NCI-H1417 (cell line): ENCODE data around the gene GFRAL.

Experiments
- DNase-seq, 3 experiments: peaks; one replicate each; lab custom pipeline; 2025; lab: John Stamatoyannopoulos, UW

GFRAL gene

GRCh38 chr6:55433446-55434130 lies 106.3 kb downstream of the GFRAL start:
- DNase-seq = peak in 1 of 3 experiments; percentile 58

GRCh38 chr6:55437141-55437540 lies 109.9 kb downstream of the GFRAL start:
- DNase-seq = no peak

DNA sequence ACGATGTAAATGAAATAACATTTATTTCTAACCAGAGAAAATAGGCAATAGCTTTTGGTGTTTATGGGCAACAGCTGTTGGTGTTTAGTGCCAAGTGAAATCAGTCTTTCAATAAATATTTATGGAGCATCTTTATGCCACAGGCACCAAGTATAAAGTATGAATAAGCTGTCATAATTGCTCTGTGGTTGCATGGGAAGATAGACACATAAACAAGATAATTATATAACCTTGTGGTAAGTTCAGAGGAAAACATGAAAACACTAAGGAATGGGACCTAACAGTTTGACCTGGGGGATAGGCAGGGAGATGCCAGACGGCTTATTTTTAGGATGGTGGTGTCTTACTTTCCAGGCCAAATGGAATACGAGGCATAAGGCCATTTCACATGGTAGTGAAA lies 110.9 kb downstream of the GFRAL start:
- DNase-seq = no peak

DNA sequence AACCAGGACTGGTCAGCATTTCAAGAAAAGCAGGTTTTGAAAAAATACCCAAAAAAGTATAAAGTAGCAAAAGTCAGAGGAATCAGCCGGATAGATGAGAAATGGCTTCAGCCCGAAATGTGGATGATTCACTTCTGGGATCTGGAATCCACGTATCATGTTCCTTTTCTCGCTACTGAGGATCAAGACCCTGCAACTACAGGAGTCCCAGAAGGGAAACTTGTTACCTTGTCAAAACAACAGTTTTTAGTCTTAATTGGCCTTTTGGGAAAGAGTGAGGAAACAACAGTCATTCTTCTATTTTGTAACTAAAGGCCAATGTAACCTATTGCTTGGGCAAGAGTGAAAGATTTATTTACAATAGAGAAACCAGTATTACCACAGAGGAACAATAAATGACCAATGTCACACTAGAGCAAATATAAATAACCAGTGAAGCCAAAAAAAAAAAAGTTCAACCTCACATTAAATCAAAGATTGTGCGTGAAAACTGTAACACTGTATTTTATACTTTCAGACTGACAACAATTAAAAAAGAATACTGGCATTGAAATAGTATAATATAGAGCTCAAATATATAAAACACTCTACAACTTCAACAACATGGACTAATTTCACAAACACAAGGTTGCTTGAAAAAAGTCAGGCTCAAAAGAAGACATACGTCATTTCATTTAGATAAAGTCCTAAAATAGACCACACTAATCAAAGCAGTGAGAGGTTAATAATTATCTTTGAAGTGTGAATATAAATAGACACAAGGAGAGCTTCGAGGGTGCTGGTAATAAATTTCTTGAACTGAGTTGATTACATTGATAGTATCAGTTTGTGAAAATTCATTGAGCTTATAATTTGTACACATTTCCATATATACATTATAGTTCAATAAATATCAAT lies 116.2 kb downstream of the GFRAL start:
- peak in 1 of 3 experiments; percentile 53 for DNase-seq

GRCh38 chr6:55445648-55446204 lies 118.5 kb downstream of the GFRAL start:
- DNase-seq = peak; percentile 16 to 66 (median 20)

DNA sequence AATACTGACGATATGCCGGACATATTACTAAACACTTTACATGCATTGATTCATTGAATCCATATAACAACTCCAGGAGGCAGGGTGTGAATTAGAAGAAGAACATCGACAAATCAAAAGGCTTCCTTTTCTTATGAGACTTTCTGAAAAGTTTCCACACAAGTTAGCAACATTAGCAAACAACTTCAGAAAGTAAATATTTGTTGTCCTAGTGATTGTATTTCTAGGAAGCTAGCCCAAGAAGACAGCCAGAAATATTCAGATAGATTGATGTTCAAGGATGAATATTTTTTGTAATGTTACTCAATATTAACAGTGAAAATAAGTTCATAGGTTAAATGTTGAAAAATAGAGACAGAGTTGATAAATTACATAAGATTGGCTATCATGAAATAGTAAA lies 120.6 kb downstream of the GFRAL start:
- no peak for DNase-seq

DNA sequence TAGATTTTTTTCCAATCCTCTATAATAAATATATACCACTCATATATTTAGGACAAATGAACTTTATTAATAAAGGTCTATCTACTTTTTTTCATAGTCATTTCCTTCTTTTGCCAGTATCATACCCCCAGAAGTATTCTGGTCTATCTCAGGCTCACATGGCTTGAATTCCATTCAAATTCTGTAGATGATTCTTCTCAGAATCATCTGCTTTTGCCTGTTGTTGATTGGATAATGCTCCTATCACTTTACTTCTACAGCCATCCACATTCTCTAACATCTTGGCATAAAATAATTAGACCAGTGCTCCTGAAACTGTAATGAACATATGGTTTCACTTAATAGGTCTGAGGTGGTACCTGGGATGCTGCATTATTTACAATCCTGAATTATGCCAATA lies 121.2 kb downstream of the GFRAL start:
- no peak for DNase-seq

DNA sequence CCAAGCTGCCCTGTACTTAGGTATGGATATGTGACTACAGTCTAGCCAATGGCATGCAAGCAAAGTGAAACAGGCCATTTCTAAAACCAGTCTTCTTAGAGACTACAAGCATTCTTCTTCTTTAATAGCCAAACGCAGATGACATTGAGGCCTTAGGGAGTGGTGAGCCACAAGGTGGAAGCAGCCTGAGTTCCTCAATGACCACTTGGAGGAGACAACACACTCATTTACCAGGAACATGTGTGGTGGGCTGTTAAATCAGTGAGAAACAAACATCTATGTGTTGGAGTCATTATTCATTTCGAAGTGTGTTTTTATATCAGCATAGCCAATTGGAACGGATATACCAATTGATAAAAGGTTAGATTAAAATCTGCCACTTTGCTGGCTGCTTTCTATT lies 122.0 kb downstream of the GFRAL start:
- peak in 1 of 3 experiments; percentile 39 for DNase-seq

GRCh38 chr6:55450005-55450404 lies 122.7 kb downstream of the GFRAL start:
- no peak for DNase-seq
